Tibial nerve (tissue), 3 donors: ENCODE results near the gene ADGRG6.
"Not testable (repeated sequence)": the region's sequence is repeated elsewhere in the genome, so short reads cannot be mapped to it uniquely, and the experiment has no call there.

Experiments
- CTCF ChIP-seq, 5 experiments: fragments of 200-600 bp in 3 of 5; fragments of 450-650 bp in 2 of 5; sonication (generic) in 3 of 5; IDR thresholded peaks; one replicate each; pipeline ENCODE4 v1.5.1; 2016 to 2019; ENCODE audit warnings: antibody characterized with exemption in 5 of 5, mild to moderate bottlenecking in 3 of 5, moderate library complexity in 2 of 5
- POLR2A ChIP-seq, 2 donors: fragments of 450-650 bp; IDR thresholded peaks; one replicate each; pipeline ENCODE4 v1.6.1; 2017; ENCODE audit warnings: antibody characterized with exemption in 2 of 2, mild to moderate bottlenecking in 2 of 2, moderate library complexity in 2 of 2

- not testable (repeated sequence) for TF ChIP-seq POLR2A, CTCF (IDR thresholded peaks at IDR 0.05)
Observed at GRCh38 chr6:142450856-142451255, 149.0 kb downstream of the ADGRG6 start.
